HG02678 (cell line): ENCODE data around the gene ROBO3.

Experiments used
- ATAC-seq: cut with Tn5 transposase; IDR thresholded peaks from one replicate; pipeline ENCODE4 v1.9.1; 2021; ENCODE audit warnings: mild to moderate bottlenecking, moderate library complexity; ENCODE audit not compliant: unreplicated experiment

Gene ROBO3, protein sequence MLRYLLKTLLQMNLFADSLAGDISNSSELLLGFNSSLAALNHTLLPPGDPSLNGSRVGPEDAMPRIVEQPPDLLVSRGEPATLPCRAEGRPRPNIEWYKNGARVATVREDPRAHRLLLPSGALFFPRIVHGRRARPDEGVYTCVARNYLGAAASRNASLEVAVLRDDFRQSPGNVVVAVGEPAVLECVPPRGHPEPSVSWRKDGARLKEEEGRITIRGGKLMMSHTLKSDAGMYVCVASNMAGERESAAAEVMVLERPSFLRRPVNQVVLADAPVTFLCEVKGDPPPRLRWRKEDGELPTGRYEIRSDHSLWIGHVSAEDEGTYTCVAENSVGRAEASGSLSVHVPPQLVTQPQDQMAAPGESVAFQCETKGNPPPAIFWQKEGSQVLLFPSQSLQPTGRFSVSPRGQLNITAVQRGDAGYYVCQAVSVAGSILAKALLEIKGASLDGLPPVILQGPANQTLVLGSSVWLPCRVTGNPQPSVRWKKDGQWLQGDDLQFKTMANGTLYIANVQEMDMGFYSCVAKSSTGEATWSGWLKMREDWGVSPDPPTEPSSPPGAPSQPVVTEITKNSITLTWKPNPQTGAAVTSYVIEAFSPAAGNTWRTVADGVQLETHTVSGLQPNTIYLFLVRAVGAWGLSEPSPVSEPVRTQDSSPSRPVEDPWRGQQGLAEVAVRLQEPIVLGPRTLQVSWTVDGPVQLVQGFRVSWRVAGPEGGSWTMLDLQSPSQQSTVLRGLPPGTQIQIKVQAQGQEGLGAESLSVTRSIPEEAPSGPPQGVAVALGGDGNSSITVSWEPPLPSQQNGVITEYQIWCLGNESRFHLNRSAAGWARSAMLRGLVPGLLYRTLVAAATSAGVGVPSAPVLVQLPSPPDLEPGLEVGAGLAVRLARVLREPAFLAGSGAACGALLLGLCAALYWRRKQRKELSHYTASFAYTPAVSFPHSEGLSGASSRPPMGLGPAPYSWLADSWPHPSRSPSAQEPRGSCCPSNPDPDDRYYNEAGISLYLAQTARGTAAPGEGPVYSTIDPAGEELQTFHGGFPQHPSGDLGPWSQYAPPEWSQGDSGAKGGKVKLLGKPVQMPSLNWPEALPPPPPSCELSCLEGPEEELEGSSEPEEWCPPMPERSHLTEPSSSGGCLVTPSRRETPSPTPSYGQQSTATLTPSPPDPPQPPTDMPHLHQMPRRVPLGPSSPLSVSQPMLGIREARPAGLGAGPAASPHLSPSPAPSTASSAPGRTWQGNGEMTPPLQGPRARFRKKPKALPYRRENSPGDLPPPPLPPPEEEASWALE (N-terminal part only)

DNA sequence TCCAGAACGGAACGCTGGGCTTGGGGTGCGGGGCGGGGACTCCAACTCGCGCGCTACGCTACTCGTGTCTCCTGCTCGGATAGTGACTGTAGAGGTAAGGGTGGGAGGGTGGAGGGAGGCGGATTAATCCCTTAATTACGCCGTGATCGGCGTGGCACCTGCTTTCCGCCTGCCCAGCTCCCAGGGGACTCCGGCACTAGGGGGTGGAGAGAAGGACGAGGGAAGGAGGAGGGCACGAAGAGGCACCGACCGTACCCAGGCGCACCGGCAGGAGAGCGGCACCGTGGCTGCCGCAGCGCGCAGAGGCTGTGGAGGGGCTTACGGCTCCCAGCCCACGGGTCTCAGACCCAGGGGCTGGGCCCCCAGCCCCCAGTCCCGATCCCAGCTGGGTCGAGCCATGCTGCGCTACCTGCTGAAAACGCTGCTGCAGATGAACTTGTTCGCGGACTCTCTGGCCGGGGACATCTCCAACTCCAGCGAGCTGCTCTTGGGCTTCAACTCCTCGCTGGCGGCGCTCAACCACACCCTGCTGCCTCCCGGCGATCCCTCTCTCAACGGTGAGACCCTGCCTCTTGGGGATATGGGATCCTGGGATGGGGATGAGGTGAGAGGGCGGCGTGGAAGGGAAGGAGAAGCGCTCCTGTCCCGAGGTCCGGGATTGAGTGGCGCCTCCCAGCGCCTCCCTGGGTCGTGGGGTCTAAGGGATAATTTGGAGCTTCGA is at the start of gene ROBO3:
Gene ROBO3 (plus strand): TSS at position 252 of the 721 bp plus-strand sequence. CDS start 146 bp downstream, at position 398.
- ATAC-seq, result no peak

DNA sequence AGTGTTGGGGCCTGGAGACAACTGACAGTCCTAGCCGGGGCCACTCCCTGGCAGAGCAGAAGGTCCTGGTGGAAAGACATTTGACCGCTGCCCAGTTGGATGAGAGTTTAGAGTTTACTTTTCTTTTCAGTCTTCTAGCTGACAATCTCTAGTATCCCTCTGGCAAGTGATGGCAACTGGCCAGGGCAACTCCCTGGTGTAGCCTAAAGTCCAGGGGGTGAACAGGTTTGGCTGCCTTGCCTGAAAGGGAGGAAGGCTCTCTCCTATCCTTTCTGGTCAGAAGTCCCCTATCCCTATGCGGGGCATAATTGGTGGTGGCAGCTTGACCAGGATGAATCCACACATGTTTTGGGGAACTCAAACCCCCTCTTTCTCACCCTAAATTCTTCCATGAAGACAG is 48.2 kb upstream of the ROBO3 start:
- no peak for ATAC-seq

DNA sequence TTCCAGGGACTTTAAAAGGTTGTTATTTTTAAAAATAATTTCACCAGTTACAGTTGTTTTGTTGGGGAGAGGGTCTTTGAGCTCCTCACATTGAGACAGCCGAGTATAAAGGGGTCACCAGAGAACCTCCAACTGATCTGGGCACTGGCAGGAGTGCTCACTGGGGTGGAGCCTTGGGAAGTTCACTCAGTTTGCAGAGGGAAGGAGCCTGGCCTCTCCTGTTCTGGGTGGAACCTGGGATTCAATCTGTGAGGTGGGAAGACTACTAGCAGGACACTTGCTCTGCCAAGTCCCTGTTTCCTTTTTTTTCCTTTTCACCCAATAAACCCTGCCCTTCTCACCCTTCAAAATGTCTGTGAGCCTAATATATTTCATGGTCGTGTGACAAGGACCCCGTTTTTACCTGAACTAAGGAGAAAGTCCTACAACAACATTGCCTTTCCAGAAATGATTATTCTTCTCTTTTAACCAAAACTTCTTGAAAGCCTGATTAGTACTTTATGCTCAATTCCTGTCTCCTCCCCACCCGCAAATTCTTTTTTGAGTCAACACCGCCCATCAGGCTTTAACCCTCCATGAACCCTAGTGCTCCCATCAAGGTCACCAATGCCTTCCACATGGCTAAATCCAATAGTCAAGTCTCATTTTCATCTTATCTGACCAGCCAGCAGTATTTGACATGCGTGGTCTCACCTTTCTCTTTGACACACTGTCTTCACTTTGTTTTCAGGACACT is 43.1 kb upstream of the ROBO3 start:
- no peak for ATAC-seq

DNA sequence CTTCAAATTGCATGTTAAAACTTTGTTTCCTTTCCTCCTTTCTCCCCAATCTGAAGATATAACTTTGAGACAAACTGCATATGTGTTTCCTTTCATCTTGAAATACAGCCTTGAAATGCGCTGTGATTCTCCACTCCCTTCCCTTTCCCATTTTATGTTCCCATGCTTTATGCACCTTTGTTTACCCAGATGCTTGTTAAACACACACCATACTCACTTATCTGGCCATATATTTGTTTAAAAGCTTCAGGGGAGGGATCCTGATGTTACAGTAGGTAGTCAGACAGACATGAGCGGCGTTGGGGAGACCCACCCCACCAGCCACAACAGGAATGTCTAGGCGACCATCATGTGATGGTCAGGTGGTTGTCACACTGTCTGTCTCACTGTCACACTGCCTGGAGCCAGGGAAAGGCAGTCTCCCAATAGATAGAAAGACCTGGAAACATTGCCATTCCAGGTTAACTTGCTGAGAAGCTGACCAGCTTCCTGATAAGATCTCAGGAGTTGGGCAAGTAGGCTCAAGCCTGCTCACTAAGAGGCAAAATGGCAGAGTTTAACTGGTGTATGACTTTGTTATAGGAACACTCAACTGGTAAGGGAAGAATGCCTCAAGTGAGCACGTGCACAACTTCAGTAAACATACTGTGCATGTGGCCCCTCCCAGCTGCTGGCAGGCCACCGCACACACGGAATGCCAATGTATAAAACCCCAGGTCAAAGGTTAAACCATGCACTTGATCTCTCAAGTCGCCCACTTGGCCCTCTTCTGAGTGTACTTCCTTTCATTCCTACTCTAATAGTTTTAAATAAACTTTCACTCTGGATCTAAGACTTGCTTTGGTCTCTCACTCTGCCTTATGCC is 41.5 kb upstream of the ROBO3 start:
- no peak for ATAC-seq

DNA sequence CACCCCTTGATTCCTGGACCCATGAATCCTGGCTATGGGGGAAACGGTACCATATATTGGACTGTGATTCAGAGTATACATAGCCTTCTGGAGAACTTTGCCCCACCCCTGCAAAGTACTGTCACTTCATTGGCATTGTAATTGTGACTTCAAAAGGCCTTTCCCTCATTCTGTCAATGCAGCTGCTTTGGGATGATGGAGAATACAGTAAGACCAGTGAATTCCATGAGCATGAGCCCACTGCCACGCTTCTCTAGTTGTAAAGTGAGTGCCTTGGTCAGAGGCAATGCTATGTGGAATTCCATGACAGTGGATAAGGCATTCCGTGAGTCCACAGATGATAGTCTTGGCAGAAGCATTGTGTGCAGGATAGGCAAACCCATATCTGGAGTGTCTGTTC is 39.4 kb upstream of the ROBO3 start:
- ATAC-seq, result no peak

DNA sequence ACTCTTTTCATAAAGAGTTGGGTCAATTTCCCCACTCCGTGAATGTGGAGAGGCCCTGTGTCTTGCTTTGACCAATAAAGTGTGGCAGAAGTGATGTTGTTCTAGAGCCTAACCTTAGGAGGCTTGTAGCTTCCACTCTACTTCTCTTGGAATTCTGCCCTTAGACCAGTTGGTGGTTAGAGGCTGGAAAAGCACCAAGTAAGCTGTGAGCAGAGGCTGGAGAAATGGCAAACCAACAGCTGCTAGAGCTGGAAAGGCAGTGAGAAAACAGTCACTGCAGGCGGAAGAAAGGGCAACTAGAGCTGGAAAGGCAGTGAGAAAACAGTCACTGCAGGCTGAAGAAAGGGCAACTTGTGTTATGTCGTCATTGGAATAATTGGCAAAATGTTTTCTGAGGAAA is 35.2 kb upstream of the ROBO3 start:
- ATAC-seq, result no peak

DNA sequence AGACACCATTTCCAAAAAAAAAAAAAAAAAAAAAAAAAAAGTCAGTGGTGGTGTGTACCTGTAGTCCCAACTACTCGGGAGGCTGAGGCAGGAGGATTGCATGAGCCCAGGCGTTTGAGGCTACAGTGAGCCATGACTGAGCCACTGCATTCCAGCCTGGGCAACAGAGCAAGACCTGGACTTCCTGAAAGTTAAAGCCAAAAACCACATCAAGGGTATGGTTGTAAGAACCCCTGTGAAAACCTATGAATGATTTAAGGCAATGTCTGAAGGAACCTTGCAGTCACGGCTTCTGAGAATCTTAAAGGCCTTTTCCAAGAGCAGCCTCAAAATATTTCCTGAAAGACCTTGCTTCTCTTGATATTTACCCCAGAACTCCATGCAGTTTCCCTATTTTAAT is 34.5 kb upstream of the ROBO3 start:
- no peak for ATAC-seq

DNA sequence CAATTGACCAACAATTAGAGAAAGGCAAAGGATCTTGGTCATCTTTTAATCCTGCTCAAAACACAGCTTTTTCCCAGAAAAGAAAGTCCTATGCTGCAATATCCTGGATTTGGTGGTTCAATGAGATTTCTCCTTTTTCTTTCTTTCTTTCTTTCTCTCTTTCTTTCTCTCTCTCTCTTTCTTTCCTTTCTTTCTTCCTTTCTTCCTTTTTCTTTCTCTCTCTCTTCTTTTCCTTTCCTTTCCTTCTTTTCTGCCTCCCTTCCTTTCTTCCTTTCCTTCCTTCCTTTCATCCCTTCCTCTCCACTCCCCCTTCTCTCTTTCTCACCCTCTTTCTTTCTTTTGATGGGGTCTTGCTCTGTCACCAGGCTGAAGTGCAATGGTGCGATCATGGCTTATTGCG is 33.3 kb upstream of the ROBO3 start:
- no peak for ATAC-seq

DNA sequence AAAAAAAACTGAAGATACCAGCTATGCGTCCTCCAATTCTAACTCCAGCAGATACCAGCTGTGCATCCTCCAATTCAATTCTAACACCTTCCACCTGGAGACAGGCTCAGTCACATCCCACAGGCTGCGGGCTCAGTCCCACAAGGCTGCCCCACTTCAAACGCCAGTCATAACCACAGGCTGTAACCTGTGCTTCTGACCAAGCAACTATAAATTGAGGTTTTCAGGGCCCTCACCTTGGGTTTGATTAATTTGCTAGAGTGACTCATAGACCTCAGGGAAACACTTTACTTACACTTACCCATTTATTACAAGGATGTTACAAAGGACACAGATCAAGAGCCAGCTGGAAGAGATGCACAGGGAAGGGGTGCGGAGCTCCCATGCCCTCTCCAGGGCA is 32.7 kb upstream of the ROBO3 start:
- ATAC-seq, result no peak

DNA sequence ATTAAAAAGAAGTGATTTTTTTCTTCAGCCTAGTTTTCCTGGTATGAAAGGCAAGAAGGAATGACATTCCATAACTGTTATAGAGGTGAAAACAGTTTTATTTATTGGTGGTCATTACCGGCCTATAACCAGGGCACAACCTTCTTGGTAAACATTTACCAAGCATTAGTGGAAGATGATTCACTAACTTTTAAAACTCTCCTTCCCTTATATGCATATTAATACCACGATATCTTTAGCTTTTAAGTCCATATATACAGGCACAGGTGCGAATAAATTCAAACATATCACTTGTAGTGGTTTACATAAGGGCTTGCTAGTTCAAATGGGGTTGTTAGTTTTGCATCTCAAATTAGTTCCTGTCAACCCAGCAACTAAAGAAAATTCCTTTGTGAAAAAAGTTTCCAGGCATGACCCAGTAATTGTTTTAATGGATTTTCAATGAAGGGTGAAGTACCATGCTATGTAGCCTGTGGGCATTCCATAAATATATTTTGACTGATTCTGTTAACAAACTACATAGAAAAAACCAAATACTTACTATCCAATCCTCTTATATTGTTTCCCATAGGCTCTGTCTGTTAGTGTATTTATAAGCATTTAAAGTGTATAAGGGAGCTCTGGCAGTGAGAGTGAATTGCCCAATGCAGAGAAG is 30.6 kb upstream of the ROBO3 start:
- ATAC-seq, result no peak

DNA sequence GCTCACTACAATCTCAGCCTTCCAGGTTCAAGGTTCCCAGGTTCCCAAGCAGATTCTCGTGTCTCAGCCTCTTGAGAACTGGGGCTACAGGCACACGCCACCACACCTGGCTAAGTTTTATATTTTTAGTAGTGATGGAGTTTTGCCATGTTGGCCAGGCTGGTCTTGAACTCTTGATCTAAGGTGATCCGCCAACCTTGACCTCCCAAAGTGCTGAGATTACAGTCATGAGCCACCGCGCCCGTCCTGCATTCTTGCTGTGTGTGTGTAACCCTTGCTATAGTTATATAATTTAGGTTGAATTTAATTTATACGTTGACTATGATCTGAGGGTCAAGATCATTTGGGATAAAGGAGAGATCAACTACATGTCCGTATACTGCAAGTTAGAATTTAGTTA is 29.3 kb upstream of the ROBO3 start:
- ATAC-seq, result no peak

DNA sequence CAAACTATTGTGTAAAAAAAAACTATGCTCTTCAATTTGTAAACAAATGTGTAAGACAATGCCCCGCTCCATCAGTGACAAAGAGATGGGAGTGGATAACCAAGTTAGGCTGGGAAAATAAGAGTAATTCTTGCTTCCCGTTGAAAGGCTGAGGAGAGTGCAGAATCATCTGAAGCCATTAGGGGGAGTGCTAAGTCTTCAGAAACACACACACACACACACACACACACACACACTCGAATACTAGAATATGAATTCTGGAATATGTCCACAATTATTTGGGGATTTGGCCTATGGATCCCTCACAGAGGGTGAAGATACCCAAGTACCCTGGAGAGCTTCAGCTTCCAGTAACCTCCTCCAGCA is 27.8 kb upstream of the ROBO3 start:
- no peak for ATAC-seq

DNA sequence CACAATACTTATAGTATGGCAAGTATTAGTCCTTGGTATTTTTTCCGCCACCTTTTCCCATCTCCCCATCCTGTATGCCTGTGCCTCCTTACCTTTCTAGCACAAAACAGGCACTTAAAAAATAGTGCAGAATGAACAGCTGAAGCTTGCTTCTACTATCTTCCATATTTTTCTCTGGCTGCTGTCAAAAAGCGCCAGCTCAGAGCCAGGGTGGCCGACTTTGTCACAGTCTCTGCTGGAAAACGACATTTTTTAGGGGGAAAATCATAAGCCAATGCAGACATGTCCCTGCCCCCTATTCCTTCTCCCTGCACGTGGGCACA is 26.5 kb upstream of the ROBO3 start:
- no peak for ATAC-seq

DNA sequence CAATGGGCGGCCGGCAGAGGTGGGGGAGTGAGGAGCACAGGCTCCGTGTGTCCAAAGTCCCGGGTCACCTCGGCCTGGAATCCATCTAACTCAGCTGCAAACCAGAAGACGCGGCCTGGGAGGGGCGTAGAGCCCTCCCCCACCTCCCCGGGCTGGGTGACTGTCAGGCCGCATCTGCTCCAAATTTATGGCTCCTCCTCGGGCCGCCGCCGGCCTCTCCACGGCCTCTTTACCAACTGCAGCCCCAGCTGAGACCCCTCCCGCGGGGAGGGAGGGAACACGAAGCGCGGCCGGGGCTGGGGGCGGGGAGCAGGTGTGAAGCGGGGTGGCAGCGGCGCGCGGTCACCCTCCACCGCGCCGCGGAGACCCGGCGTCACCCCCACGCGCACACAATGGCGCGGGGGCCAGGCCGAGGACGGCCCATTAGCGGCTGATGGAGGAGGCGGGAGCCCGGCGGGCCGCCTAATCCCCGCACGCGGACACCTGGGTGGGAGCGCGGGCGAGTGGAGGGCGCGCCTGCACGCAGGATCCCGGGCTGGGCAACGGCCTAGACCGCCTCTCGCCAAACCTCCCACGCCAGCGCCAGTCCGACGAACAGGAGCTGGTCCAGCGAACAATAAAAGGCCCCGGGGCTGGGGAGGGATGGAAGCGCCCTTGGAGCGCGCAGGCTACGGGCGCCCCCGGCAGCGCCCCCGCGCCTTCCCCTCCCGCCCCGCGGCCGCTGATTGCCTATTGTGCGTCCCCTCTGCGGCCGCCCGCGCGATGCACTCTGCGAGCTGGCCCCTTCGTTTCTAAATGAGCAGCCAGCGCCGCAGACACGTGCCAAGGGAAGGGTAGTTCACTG is 25.9 kb upstream of the ROBO3 start:
- no peak for ATAC-seq

DNA sequence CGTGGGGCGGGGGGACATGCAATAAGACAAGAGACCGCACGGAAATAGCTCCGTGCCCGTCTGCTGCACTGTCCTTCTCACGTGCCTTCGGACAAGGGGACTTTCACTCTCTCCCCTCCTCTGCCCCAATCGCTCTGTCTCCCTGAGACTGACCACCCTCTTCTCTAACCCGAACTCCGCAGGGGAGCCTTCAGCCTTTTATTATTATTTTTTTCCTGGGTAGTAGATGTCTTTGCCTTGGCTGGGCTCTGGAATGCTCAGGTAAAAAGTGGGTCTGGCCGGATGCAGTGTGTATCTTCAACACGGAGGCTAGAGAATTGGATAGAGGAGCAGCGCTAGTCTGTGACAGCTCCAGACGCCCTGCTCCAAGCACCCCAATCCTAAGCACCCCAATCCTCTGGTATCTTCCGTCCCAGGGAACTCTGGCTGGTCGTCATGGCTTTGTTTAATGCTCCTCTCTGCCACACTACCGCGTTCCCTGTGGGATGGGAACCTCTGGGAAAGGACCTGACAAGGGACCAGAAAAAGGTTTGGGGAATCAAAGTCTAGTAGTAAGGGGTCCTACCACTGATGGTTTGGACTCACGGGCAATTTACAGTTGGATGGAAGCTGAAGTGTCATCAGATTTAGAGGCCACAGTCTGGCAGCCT is 25.1 kb upstream of the ROBO3 start:
- ATAC-seq, result no peak

DNA sequence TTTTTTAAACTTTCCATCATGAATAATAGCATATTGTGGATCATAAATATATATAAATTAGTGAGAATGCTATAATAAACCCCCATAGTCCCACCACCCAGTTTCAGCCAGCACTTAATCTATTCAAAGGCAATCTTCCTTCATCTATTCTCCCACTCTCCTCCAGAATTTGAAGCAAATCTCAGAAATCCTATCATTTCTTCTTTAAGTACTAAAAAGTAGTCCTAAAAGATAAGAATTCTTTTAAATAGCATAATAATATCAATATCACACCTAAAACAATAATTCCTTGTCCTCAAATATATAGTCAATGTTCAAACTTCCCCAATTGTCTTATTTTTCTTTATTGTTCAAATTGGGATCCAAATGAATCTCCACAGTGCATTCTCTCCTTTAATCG is 24.6 kb upstream of the ROBO3 start:
- no peak for ATAC-seq

DNA sequence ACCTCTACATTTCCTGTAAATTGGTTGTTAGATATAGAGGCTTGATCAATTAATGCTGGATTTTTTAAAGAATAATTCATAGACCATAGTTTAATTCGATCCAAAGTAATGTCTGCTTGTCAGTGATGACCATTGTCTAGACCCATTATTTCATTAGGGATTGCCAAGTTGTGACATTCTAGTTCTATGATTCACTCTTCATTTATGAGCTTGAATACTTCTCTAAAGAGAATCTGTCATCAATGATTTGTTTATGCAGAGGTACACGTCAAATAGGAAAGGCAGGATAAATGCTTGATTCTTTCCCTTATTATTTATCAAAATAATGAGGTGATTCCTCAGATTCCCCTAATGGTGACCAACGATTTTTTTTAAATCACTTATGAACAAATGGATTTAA is 24.0 kb upstream of the ROBO3 start:
- no peak for ATAC-seq
